Fibroblast of the conjunctiva (primary cell): ENCODE data around the gene ZNF652.

ENCODE experiments used
- DNase-seq: peaks from one replicate; pipeline ENCODE4 v3.0.0-alpha.2; 2010; ENCODE audit warnings: low read depth

The ZNF652 gene

DNA sequence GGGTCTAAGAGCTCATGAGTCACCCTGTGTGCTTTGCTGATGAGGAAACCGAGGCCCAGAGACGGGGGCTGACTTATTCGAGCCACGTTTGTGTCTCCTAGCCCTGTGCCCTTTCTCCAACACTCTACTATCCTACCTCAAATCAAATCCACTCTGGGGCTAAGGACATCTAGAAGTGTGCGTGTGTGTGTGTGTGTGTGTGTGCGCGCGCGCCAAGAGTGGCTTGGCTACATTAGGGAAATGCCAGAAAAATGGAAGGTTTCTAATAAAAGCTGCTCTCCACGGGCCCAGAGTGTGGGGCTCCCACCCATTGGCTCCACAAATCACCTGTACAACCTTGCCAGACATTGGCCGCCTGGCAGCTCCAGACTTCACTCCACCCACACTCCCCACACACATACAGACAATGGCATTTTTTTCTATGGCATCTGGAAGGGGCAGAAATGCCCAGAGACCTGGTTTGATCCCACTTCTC is 101.2 kb downstream of the ZNF652 start:
- no peak for DNase-seq

DNA sequence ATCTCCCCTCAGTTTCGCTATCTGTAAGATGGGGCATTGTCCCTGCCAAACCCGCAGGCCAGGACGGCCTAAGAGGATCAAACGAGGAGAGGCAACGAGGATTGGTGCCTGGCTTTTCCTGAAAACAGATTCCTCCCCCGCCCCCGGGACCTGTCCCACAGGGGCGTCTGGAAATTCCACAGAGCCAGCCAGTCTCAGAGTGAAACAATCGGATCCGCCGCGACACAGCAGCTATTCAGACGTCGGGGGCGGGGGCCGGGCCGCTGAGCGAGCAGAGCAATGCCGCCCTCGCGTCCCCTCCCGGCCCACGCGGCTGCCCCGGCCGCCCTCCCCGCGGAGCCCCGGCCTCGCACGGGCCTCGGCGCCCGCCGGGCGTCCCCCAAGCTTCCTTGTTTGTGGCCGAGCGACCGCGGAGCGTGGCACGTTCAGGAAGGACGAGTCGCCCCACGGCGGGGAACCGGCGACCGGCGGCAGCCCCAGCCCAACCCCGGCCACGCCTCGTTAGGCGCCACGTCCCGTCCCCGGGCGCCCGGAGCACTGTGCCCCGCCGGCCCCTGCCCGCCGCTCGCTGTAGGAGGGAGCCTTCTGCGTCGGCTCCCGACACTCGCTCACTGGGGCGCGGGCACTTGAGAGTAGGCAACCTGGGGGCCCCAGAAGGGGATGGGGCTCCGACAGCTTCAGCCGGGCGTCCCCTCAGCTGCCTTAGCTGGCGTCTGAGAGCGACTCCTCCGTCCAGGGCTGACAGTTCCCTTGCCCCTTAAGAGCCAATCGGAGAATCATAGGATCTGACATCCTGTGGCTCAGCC is 101.8 kb downstream of the ZNF652 start:
- DNase-seq = peak; percentile 57

DNA sequence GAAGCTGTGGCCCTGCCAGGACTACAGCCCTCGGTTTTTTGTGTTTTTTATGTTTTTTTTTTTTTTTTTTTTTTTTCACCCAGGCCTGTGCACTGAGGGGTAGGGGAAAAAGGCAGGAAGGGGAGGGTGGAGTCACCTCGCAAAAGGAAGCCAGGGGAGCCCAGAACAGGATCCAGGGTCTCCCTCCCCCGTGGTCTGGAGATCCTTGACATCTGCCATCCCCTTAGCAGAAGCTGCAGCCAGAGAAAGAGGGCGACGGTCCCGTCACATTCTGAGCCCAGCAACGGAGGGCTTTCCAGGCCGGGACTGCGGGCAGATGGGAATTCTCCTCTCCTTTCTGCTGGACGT is 102.4 kb downstream of the ZNF652 start:
- no peak for DNase-seq

DNA sequence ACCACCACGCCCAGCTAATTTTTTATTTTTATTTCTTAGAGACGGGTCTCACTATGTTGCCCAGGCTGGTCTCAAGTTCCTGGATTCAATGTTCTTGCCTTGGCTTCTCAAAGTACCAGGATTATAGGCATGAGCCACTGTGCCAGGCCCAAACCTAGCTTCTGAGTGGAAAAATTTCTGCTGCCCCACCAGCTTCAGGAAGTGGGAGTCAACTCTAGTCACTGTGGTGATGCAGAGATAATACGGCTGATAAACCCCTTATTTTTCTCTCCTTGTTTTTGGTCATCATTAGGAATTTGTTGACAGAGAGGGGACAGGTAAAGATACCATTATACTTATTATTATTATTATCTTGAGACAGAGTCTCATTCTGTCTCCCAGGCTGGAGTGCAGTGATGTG is 103.7 kb downstream of the ZNF652 start:
- no peak for DNase-seq

DNA sequence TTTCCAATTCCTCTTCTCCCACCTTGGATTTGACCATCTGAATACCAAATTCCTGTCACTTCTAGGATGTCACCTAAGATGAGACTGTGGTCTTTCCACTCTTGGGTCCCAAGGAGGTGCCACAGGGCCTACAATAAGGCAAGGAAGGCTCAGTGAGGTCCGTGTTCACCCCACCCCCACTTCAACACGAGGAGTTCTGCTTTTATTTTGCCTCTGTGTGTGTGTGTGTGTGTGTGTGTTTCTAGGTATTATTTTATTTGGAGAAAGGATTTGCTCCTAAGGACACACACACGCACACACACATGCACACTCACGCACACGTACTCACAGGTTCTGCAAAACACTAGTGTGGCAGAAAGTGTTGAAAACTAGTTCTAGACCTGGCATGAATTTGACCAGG is 106.9 kb downstream of the ZNF652 start:
- DNase-seq = no peak

DNA sequence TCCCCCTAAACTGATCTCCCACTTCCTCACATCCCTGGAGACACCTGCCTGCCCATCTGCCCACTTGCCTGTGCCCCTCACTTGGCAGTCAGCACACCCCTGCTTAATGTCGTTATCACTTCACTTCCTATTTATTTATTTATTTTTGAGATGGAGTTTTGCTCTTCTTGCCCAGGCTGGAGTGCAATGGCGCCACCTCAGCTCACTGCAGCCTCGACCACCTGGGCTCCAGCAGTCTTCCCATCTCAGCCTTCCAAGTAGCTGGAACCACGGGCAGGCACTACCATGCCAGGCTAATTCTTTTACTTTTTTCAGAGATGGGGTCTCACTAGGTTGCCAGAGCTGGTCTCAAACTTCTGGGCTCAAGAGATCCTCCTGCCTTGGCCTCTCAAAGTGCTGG is 108.0 kb downstream of the ZNF652 start:
- DNase-seq = no peak

DNA sequence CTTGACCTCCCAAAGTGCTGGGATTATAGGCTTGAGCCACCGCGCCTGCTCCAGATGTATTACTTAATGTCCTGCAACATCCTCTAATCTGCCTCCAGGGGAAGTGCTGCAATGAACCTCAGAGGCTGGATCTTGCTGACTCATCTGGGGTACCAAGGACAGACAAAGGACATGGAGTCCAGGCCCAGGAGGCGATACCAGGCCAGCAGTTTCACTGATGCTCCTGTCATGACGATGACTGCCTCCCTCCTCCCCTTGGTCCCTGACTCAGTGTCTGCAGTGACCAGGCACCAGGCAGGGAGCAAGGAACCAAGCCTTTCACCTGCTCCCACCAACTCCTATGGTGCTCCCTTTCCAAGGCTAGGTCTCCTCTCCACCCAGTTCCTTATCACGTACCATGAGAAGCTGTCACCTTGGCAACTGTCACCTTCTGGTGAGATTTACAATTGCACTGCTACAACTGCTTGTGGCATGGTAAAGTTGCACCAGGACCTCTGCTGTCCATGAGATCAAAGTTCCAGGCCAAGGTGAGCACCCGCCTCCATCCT is 109.8 kb downstream of the ZNF652 start:
- no peak for DNase-seq

DNA sequence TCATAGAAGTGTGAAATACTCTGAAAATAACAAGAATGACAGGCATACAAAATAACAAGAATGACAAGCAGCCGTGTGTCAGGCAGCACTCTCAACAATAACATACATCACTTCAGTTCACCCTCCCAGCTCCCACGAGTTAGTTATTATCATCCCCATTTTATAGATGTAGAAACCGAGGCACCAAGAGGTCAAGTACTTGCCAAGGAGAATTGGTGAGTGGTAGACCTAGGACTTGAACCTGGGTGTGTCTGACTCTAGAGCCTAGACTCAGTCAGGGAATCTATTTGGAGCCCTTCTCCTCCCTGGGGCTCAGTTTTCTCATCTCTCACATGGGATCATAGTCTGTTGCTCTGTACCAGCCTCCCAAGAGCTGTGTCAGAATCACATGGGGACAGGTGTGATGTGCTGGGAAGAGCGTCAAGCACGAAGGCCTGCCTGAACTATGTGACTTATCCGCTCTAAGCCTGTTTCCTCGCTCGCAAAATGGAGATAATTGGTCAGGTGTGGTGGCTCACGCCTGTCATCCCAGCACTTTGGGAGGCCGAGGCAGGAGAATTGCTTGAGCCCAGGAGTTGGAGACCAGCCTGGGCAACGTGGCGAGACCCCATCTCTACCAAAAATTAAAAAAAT is 112.0 kb downstream of the ZNF652 start:
- no peak for DNase-seq

DNA sequence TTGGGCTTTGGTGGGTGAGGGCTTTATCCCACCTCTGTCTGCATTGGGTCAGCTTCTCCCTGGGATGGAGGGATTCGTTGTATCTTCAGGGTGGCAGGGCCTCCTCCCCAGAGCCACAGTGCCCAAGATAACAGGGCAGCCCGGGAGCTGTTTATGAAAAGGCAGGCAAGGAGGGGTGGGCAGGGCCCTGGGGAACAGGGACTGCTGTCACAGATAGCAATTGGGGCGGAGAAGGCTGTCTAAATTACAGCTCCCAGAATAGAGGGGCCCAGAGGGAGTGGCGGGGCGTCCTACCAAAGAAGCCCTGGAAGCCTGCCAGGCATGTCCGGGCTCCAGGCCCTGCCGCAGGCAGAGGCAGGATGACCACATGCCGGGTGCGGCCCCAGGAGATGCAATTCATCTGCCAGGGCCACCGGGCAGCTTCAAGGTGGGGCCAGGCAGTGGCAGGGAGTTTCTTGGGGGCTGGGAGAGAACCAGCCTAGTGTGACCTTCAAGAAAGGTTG is 112.7 kb downstream of the ZNF652 start:
- DNase-seq = no peak

DNA sequence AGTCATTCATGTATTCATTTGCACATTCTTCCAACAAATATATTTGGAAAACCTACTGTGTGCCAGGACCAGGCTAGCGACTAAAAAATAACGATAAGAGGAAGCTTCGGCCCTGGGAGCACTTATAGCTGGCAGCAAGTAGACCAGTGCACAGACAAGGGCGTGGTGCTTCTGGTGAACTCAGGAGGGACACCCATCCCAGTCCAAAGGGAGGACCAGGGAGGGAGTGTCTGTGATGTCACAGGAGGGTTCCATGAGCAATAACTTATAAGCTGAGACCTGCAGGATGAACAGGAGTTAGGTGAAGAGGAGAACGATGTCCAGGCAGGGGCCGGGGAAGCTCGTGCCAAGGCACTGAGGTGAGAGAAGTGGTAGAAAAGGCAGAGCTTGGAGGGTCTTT is 114.1 kb downstream of the ZNF652 start:
- no peak for DNase-seq

DNA sequence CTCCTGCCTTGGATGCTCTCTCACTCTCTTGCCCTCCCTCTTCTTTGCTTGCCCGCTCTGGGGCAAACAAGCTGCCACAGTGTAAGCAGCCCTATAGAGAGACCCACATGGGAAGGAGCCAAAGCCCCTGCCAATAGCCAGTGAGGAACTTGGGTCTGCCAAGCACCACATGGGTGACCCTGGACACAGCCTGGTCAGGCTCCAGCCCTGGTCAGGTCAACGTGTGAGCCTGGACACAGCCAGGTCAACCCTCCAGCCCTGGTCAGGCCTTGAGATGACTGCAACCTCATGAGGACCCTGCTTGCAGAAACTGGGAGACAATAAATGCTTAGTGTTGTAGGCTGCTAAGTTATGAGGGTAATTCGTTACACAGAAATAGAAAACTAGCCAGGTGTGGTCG is 117.2 kb downstream of the ZNF652 start:
- DNase-seq = no peak
